Neural crest cell (in vitro differentiated cells): ENCODE measurements around the gene ST8SIA1. TPM values are rescaled to one million over a fixed set of nuclear protein-coding genes. Genes with fewer than 3 reads are reported as not detected.
A peak's percentile ranks its signal among the peaks of the same experiment; 100 is the strongest.

Experiments
- DNase-seq: peaks from one replicate; pipeline ENCODE4 v3.0.0; 2021; ENCODE audit warnings: low read depth, mixed read lengths, low spot score
- H3K27ac Mint-ChIP-seq: one replicate; pipeline ENCODE4 v1.8.0; 2021; ENCODE audit warnings: mild to moderate bottlenecking, mixed read lengths; ENCODE audit not compliant: unreplicated experiment
- H3K27me3 Mint-ChIP-seq: 2 replicates; pipeline ENCODE4 v1.8.0; 2021; ENCODE audit warnings: low read depth, mild to moderate bottlenecking, mixed read lengths
- H3K36me3 Mint-ChIP-seq: 2 replicates; pipeline ENCODE4 v1.8.0; 2021; ENCODE audit warnings: low read depth, mild to moderate bottlenecking, mixed read lengths
- H3K4me1 Mint-ChIP-seq: 2 replicates; pipeline ENCODE4 v1.8.0; 2021; ENCODE audit warnings: mixed read lengths
- H3K4me3 Mint-ChIP-seq: one replicate; pipeline ENCODE4 v1.8.0; 2021; ENCODE audit warnings: mild to moderate bottlenecking, mixed read lengths
- H3K9me3 Mint-ChIP-seq: 2 replicates; pipeline ENCODE4 v1.8.0; 2021; ENCODE audit warnings: mixed read lengths
- total RNA-seq: library from RNA; stranded (reverse); gene quantifications from 2 replicates; pipeline ENCODE4 v1.2.1, GENCODE V29; 2021
- TF ChIP-seq, protein P1 (sequence below): fragments of 200-600 bp; sonication (generic); conservative IDR thresholded peaks from 2 replicates; pipeline ENCODE4 v1.5.0; 2021; ENCODE audit warnings: antibody characterized with exemption, mild to moderate bottlenecking

ST8SIA1 gene
- total RNA-seq, 1 donor from 2014 or later = 62.7 TPM

- Mint-ChIP-seq H3K9me3 (peaks cover 2% of the 10 kb centered on the region), H3K36me3 (peaks cover 13% of the 10 kb centered on the region), H3K27me3 (no peaks in the 10 kb centered on the region), H3K4me1 (peaks cover 22% of the 10 kb centered on the region), H3K27ac (no peak overlapping the region), H3K4me3 (no peak overlapping the region)
- DNase-seq = no peak
- TF ChIP-seq, protein P1, sequence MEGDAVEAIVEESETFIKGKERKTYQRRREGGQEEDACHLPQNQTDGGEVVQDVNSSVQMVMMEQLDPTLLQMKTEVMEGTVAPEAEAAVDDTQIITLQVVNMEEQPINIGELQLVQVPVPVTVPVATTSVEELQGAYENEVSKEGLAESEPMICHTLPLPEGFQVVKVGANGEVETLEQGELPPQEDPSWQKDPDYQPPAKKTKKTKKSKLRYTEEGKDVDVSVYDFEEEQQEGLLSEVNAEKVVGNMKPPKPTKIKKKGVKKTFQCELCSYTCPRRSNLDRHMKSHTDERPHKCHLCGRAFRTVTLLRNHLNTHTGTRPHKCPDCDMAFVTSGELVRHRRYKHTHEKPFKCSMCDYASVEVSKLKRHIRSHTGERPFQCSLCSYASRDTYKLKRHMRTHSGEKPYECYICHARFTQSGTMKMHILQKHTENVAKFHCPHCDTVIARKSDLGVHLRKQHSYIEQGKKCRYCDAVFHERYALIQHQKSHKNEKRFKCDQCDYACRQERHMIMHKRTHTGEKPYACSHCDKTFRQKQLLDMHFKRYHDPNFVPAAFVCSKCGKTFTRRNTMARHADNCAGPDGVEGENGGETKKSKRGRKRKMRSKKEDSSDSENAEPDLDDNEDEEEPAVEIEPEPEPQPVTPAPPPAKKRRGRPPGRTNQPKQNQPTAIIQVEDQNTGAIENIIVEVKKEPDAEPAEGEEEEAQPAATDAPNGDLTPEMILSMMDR = no peak
Observed at GRCh38 chr12:22268406-22268805, 66.1 kb downstream of the ST8SIA1 start.

- H3K4me1 Mint-ChIP-seq = peaks cover 40% of the 10 kb centered on the region
- no peaks in the 10 kb centered on the region for H3K27me3 Mint-ChIP-seq
- DNase-seq = no peak
- no peak overlapping the region for H3K4me3 Mint-ChIP-seq
- peak overlapping the region; percentile 64 for H3K27ac Mint-ChIP-seq
- peaks cover 8% of the 10 kb centered on the region for H3K36me3 Mint-ChIP-seq
- peaks cover 2% of the 10 kb centered on the region for H3K9me3 Mint-ChIP-seq
- TF ChIP-seq, protein P1 = no peak
Observed at GRCh38 chr12:22266101-22266500, 68.4 kb downstream of the ST8SIA1 start.

DNA sequence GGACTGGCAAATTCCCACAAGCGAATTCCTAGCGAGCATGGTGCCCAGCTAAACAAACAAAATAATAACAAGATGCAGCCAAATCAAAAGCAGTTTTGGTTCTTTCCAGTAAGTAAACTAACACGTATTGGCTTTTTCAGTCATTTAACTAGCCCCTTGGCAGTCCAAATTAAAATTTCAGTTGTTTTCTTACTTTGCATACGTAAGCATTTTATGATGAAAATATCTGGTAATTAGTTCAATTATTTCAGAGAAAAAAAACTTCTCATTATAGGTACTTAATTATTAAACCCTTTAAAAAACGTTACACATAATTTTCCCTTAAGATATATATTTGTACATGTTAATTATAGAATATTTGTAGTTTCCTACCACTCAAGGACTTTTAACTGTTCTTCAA lies 70.1 kb downstream of the ST8SIA1 start:
- Mint-ChIP-seq H3K4me3 (peak overlapping the region; percentile 6), H3K27ac (peak overlapping the region; percentile 48), H3K4me1 (peaks cover 44% of the 10 kb centered on the region), H3K36me3 (peaks cover 5% of the 10 kb centered on the region), H3K27me3 (no peaks in the 10 kb centered on the region), H3K9me3 (peaks cover 2% of the 10 kb centered on the region)
- DNase-seq = no peak
- TF ChIP-seq, protein P1 = no peak

- peaks cover 6% of the 10 kb centered on the region for H3K36me3 Mint-ChIP-seq
- H3K27ac Mint-ChIP-seq = peak overlapping the region; percentile 76
Observed at GRCh38 chr12:22262309-22262708, 72.2 kb downstream of the ST8SIA1 start.

DNA sequence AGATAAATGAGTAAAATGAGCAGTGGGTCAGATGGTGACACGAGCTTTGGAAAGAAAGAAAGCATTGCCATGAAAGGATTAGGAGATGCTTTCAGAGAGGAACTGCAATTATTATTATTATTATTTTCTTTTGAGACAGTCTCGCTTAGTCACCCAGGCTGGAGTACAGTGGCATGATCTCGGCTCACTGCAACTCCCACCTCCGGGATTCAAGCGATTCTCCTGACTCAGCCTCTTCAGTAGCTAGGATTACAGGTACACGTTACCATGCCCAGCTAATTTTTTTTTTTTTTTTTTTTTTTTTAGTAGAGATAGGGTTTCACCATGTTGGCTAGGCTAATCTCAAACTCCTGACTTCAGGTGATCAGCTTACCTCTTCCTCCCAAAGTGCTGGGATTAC lies 77.4 kb downstream of the ST8SIA1 start:
- no peaks in the 10 kb centered on the region for H3K27me3 Mint-ChIP-seq
- TF ChIP-seq, protein P1 = no peak

More at GRCh38 chr12:22262309-22262708, 72.2 kb downstream of the ST8SIA1 start:
- Mint-ChIP-seq H3K4me3 (peak overlapping the region; percentile 24), H3K4me1 (peaks cover 58% of the 10 kb centered on the region), H3K27me3 (no peaks in the 10 kb centered on the region), H3K9me3 (no peaks in the 10 kb centered on the region)
- TF ChIP-seq, protein P1 = no peak
- peak; percentile 36 for DNase-seq

More for the DNA sequence above, 77.4 kb downstream of the ST8SIA1 start:
- Mint-ChIP-seq H3K9me3 (no peaks in the 10 kb centered on the region), H3K36me3 (peaks cover 10% of the 10 kb centered on the region), H3K4me3 (no peak overlapping the region), H3K4me1 (peaks cover 41% of the 10 kb centered on the region), H3K27ac (peak overlapping the region; percentile 61)
- no peak for DNase-seq
